Bone marrow (tissue), 2 donors: ENCODE measurements around the gene SLC45A1.

Experiments used
- DNase-seq, 2 donors: peaks; one replicate each; lab custom pipeline; 2025; lab: John Stamatoyannopoulos, UW

The SLC45A1 gene

DNA sequence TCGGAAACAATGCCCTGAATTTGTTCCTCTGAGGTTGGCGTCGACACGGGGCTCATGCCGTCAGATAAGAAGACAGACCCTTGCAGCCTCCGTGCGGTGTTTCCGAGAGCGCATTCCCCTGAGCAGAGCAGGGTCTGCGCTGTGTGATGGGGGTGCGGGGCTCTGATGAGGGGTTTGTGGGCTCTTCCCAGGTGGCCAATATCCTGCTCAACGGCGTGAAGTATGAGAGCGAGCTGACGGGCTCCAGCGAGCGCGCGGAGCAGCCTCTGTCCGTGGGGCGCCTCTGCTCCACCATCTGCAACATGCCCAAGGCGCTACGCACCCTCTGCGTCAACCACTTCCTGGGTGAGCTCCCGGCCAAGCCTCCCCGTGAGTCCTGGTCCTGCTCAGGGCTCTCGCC, 17.3 kb downstream of the SLC45A1 start:
- no peak for DNase-seq

- no peak for DNase-seq
These were observed 20.0 kb downstream of the SLC45A1 start for GRCh38 chr1:8337776-8338525.

DNA sequence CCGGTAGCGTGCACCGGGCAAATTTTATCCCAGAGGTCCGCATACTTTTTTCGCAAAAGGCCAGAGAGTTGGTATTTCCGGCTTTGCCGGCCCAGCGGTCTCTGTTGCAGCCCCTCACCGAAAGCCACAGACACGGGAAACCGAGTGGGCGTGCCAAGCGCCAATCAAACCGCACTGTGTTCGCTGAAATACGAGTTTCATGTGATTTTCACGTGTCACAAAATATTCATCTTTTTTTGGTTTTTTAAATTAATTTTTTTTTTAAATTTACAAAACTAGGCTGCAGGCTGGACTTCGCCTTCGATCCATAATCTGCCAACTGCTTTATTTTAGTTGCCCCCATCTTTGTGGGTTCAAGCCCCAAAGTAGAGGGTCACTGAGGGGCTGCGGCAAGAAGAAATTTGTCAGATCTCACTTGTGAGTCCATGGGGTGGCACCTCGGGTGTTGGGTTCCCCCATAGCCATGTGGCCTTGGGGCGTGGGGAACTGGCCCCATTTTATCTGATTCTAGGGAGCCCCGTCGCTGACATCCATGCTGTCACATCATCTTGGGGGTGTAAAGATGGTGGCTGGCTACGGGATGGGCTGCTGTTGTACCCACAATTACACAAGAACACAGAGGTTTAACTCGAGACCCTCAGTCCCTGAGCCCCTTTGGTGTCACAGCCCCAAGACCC, 20.8 kb downstream of the SLC45A1 start:
- DNase-seq = no peak

- DNase-seq = no peak
These were observed 21.3 kb downstream of the SLC45A1 start for GRCh38 chr1:8339203-8339600.

- no peak for DNase-seq
These were observed 22.5 kb downstream of the SLC45A1 start for GRCh38 chr1:8340448-8340847.

GRCh38 chr1:8342325-8342724, 24.4 kb downstream of the SLC45A1 start:
- no peak for DNase-seq

DNA sequence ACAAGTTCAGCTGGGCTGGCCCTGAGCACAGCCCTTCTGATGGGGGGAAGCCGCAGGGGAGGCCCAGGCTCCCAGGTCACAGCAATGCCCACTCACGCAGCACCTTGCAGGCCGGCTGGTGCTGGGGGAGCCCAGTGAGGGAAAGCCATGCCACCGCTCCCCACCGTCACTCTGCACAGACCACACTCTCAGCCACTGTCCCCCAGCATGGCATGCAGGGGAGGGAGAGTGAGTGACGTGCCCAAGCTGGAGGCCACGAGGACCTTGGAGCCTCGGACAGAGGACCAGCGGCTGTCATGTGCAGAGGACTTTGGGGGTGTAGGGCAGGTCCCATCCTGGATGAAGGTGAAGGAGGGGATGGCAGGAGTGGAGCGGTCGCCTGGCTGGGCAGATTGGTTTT, 25.1 kb downstream of the SLC45A1 start:
- DNase-seq = no peak

- no peak for DNase-seq
These were observed 25.6 kb downstream of the SLC45A1 start for GRCh38 chr1:8343464-8344001.

DNA sequence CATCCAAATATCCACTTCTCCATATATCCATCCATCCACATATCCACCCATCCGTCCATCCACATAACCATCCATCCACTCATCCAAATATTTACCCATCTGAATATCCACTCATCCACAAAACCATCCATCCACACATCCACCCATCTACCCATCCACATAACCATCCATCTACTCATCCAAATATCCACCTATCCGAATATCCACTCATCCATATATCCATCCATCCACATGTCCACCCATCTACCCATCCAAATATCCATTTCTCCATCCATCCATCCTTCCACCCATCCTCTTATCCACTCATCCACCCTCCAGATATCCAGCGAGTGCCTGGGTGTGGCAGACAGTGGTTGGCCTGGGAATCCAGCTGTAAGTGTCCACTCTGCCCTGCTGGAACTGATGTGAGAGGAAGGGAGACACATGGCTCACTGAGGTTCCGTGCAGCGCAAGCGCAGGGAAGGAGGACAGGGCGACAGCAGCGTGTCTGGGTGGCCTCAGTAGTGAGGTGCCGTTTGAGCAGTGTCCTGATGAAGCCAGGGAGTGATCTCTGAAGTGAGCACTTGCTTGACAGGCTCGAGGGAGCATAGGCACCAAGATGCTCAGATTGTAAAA, 27.1 kb downstream of the SLC45A1 start:
- DNase-seq = no peak

DNA sequence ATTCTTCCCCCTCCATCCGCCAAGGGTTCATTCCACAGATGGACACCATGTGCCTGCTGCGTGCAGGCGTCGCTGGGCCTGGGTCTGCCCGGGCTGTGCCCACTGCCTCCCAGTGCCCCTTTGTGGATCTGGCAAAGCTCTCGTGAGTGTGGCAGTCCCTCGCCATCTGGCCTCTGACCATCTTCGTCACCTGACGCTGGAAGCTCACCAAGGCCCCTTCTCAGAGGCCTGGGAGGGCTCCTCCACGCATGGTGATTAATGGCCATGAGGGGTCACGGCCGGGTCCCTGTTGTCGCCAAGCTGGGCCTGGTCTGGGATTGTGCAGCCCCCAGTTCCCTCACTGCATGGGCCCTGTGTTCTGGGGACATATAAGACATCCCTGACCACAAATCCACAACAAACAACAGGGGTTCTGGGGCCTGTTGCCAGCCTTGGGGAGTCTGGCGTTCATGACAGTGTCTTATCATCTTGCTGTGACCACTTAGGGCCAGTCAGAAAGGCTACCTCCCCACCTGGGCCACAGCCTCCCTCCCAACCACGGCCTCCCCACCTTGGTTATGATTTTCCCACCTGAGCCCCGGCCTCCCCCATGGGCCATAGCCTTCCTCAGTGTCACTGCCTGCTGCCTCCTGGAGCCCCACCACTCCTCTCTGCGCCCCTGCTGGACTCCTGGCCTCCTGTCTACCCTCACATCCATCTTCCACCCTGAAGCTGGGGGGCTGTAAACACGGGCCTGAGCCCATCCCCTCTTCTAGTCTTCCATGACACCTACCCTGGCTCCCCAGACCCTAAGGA, 27.9 kb downstream of the SLC45A1 start:
- no peak for DNase-seq

GRCh38 chr1:8347635-8348034, 29.7 kb downstream of the SLC45A1 start:
- no peak for DNase-seq

GRCh38 chr1:8348047-8348776, 30.3 kb downstream of the SLC45A1 start:
- DNase-seq = no peak

GRCh38 chr1:8348777-8349472, 31.0 kb downstream of the SLC45A1 start:
- peak; percentile 25 to 26 for DNase-seq

- DNase-seq = no peak
These were observed 31.6 kb downstream of the SLC45A1 start for GRCh38 chr1:8349473-8349865.

GRCh38 chr1:8349961-8350360, 32.0 kb downstream of the SLC45A1 start:
- DNase-seq = no peak

DNA sequence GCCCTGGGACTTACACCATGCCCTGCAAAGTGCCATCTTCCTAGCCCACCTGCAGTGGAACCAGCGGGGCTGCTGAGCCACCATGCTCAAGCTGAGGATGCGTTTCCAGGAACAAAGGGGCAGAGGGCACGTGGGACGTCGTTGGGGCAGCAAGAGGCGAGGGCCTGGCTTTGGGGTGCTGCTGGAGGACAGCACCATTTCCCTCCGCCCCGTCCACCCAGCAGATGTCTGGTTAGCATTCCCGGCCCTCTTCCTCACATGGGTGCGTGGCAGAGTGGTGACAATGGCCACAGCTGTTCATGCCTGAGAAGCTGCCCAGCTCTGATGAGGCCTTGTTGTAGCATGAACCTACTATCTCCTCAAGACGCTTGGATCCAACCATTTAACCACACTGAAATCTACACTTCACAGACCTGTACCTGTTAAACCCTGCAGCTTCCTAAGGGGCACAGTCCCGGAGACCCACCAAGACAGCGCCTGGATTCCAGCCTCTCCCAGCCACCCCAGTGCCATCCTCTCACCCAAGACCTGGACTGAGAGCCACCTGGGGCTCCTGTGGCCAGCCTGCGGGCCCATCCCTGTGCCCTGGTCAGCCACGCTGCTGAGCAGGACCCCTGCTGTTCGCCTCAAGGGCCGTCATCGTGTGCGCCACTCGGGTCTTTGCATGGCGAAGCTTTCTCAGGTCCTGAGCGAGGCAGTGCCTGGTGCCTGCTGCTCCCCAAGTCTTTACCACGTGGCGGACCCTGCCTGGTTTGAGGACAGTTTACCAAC, 33.2 kb downstream of the SLC45A1 start:
- DNase-seq = no peak

- DNase-seq = no peak
These were observed 34.0 kb downstream of the SLC45A1 start for GRCh38 chr1:8351693-8352470.

GRCh38 chr1:8352471-8352845, 34.5 kb downstream of the SLC45A1 start:
- no peak for DNase-seq
